SK-N-SH treated with all-trans-retinoic acid at 6 μM for 48 hours (cell line): ENCODE measurements around the gene LTK.

Experiments
- ATAC-seq: fragments of 200-7000 bp; cut with Tn5 transposase; 3 replicates; pipeline ENCODE4 v1.9.1; 2020; ENCODE audit warnings: mild to moderate bottlenecking, moderate library complexity
- ARNTL ChIP-seq: fragments of 450-650 bp; formaldehyde crosslinking; IDR thresholded peaks from 2 replicates; pipeline ENCODE4 v1.5.0; 2020; ENCODE audit warnings: low read depth, mild to moderate bottlenecking, moderate library complexity, borderline replicate concordance
- BACH2 ChIP-seq: fragments of 250-450 bp; sonication (Bioruptor Pico); IDR thresholded peaks from 2 replicates; pipeline ENCODE4 v1.9.0; 2021; ENCODE audit warnings: mild to moderate bottlenecking, borderline replicate concordance
- CREB5 ChIP-seq: fragments of 250-450 bp; sonication (Bioruptor Pico); IDR thresholded peaks from 2 replicates; pipeline ENCODE4 v1.5.1; 2020; ENCODE audit warnings: low read depth, mild to moderate bottlenecking, moderate library complexity
- CSDC2 ChIP-seq: fragments of 250-450 bp; sonication (Bioruptor Pico); IDR thresholded peaks from 2 replicates; pipeline ENCODE4 v1.5.0; 2020; ENCODE audit warnings: mild to moderate bottlenecking, moderate library complexity
- CSRNP3 ChIP-seq: fragments of 250-450 bp; sonication (Bioruptor Pico); IDR thresholded peaks from 2 replicates; pipeline ENCODE4 v1.5.1; 2021; ENCODE audit warnings: mild to moderate bottlenecking, moderate library complexity
- ESRRG ChIP-seq: fragments of 250-450 bp; sonication (Bioruptor Pico); IDR thresholded peaks from 2 replicates; pipeline ENCODE4 v1.6.1; 2021; ENCODE audit warnings: mild to moderate bottlenecking
- GLIS3 ChIP-seq: fragments of 250-450 bp; sonication (Bioruptor Pico); IDR thresholded peaks from 2 replicates; pipeline ENCODE4 v1.5.0; 2020; ENCODE audit warnings: mild to moderate bottlenecking, moderate library complexity
- ISL1 ChIP-seq: fragments of 250-450 bp; sonication (Bioruptor Pico); IDR thresholded peaks from 2 replicates; pipeline ENCODE4 v2.1.2; 2022; ENCODE audit warnings: mild to moderate bottlenecking, moderate library complexity
- OSR1 ChIP-seq: fragments of 250-450 bp; sonication (Bioruptor Pico); IDR thresholded peaks from 2 replicates; pipeline ENCODE4 v1.8.0; 2022; ENCODE audit warnings: moderate library complexity, mild to moderate bottlenecking, inconsistent platforms
- PATZ1 ChIP-seq: fragments of 250-450 bp; sonication (Bioruptor Pico); IDR thresholded peaks from 2 replicates; pipeline ENCODE4 v1.8.0; 2020; ENCODE audit warnings: mild to moderate bottlenecking, moderate library complexity, borderline replicate concordance
- POU6F1 ChIP-seq: fragments of 250-450 bp; sonication (Bioruptor Pico); IDR thresholded peaks from 2 replicates; pipeline ENCODE4 v1.8.0; 2021; ENCODE audit warnings: low read depth, mild to moderate bottlenecking, moderate library complexity, borderline replicate concordance
- PPARA ChIP-seq: fragments of 250-450 bp; sonication (Bioruptor Pico); IDR thresholded peaks from 2 replicates; pipeline ENCODE4 v1.5.0; 2020; ENCODE audit warnings: mild to moderate bottlenecking, borderline replicate concordance
- RARB ChIP-seq: fragments of 250-450 bp; sonication (Bioruptor Pico); IDR thresholded peaks from 2 replicates; pipeline ENCODE4 v1.8.0; 2021; ENCODE audit warnings: mild to moderate bottlenecking, moderate library complexity
- SNAI2 ChIP-seq: fragments of 250-450 bp; sonication (Bioruptor Pico); IDR thresholded peaks from 2 replicates; pipeline ENCODE4 v1.5.0; 2020; ENCODE audit warnings: mild to moderate bottlenecking, moderate library complexity
- TOX ChIP-seq: fragments of 250-450 bp; sonication (Bioruptor Pico); IDR thresholded peaks from 2 replicates; pipeline ENCODE4 v1.8.0; 2021; ENCODE audit warnings: mild to moderate bottlenecking, moderate library complexity, borderline replicate concordance
- TSHZ2 ChIP-seq: fragments of 250-450 bp; sonication (Bioruptor Pico); IDR thresholded peaks from 2 replicates; pipeline ENCODE4 v1.5.0; 2020; ENCODE audit warnings: mild to moderate bottlenecking, moderate library complexity
- ZC3H10 ChIP-seq: fragments of 250-450 bp; sonication (Bioruptor Pico); IDR thresholded peaks from 2 replicates; pipeline ENCODE4 v1.5.1; 2021; ENCODE audit warnings: mild to moderate bottlenecking, moderate library complexity
- ZFP3 ChIP-seq: fragments of 250-450 bp; sonication (Bioruptor Pico); IDR thresholded peaks from 2 replicates; pipeline ENCODE4 v1.5.0; 2020; ENCODE audit warnings: mild to moderate bottlenecking, moderate library complexity
- ZFP30 ChIP-seq: fragments of 450-650 bp; formaldehyde crosslinking; IDR thresholded peaks from 2 replicates; pipeline ENCODE4 v1.5.0; 2022; ENCODE audit warnings: mild to moderate bottlenecking, moderate library complexity
- ZNF565 ChIP-seq: fragments of 450-650 bp; formaldehyde crosslinking; conservative IDR thresholded peaks from 2 replicates; pipeline ENCODE4 v1.5.0; 2020; ENCODE audit warnings: low read depth, mild to moderate bottlenecking, moderate library complexity
- ZNF70 ChIP-seq: fragments of 450-650 bp; formaldehyde crosslinking; IDR thresholded peaks from 2 replicates; pipeline ENCODE4 v1.5.0; 2020; ENCODE audit warnings: mild to moderate bottlenecking, moderate library complexity
- ZNF8 ChIP-seq: fragments of 450-650 bp; formaldehyde crosslinking; IDR thresholded peaks from 2 replicates; pipeline ENCODE4 v1.5.0; 2020; ENCODE audit warnings: mild to moderate bottlenecking, moderate library complexity

The LTK gene

GRCh38 chr15:41521614-41522013 is 8.0 kb upstream of the LTK start (continued):
- TF ChIP-seq PATZ1 (CRISPR knock-in tag), result no peak

GRCh38 chr15:41520636-41521035 is 7.0 kb upstream of the LTK start:
- TF ChIP-seq TOX (CRISPR knock-in tag), result no peak
- TF ChIP-seq BACH2, result no peak
- no peak for TF ChIP-seq RARB (CRISPR knock-in tag)
- TF ChIP-seq CSRNP3, result no peak
- TF ChIP-seq ZFP30, result no peak
- TF ChIP-seq PPARA (CRISPR knock-in tag), result no peak
- no peak for TF ChIP-seq SNAI2
- TF ChIP-seq POU6F1 (CRISPR knock-in tag), result no peak
- TF ChIP-seq TSHZ2 (CRISPR knock-in tag), result no peak
- TF ChIP-seq ZFP3 (CRISPR knock-in tag), result no peak
- TF ChIP-seq OSR1, result no peak
- TF ChIP-seq ISL1 (CRISPR knock-in tag), result no peak
- TF ChIP-seq ZNF70 (CRISPR knock-in tag), result no peak
- ATAC-seq, result no peak

GRCh38 chr15:41517895-41518449 is 4.3 kb upstream of the LTK start:
- ATAC-seq, result no peak
- TF ChIP-seq RARB (CRISPR knock-in tag), result no peak
- TF ChIP-seq CSDC2 (CRISPR knock-in tag), result no peak
- TF ChIP-seq CSRNP3, result no peak
- TF ChIP-seq ESRRG (CRISPR knock-in tag), result no peak
- TF ChIP-seq ISL1 (CRISPR knock-in tag), result no peak
- TF ChIP-seq POU6F1 (CRISPR knock-in tag), result no peak
- TF ChIP-seq ZC3H10 (CRISPR knock-in tag), result no peak
- no peak for TF ChIP-seq ARNTL (CRISPR knock-in tag)
- TF ChIP-seq BACH2, result no peak
- no peak for TF ChIP-seq SNAI2
- TF ChIP-seq ZFP30, result no peak
- no peak for TF ChIP-seq OSR1
- no peak for TF ChIP-seq GLIS3 (CRISPR knock-in tag)
- no peak for TF ChIP-seq ZFP3 (CRISPR knock-in tag)
- no peak for TF ChIP-seq ZNF565 (CRISPR knock-in tag)
- no peak for TF ChIP-seq ZNF8 (CRISPR knock-in tag)
- no peak for TF ChIP-seq ZNF70 (CRISPR knock-in tag)
- TF ChIP-seq PPARA (CRISPR knock-in tag), result no peak
- TF ChIP-seq CREB5 (CRISPR knock-in tag), result no peak
- no peak for TF ChIP-seq TSHZ2 (CRISPR knock-in tag)
